ENCODE data around the gene TFAP2D.

TFAP2D gene

DNA sequence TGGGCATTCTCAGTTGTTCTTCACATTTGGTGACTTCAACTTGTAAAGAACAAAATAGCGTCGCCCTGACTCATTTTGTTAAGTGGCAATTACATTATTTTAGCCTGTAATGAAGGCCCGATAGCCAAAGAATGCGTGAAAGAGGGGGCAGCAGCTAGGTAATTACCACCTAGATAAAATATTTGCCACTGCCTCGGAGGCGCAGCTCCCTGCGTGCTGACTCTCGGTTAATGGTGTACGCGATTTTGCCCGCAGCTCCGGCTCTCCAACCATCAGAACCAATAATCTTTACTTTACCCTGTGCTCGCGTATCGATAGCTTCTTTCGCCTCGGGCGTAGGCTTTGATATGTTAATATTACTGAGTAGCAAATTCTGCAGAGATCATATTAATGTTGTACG is 8.7 kb downstream of the TFAP2D start:
- no peak for DNase-seq

- DNase-seq, result no peak
These were observed 9.7 kb downstream of the TFAP2D start for GRCh38 chr6:50722829-50723554.

GRCh38 chr6:50724381-50725124 is 11.2 kb downstream of the TFAP2D start:
- peak; percentile 91 for DNase-seq

DNA sequence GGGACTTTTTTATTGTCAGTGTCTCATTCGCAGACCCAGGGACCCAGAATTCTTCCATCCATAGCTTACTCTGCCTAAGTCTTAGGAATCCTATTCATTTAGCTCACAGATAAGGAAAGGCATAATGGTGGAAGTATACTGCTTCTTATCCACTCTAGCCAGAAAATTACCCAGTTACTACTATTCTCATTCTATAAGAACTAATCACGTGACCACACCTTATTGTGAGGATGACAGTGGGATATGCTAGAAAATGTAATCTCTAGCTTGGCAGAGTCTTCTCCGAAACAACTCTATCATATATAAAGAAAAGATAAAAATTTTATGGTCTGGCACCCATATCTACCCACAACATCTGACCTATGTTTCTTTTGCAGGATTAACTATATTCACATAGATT is 21.2 kb downstream of the TFAP2D start:
- DNase-seq, result no peak

DNA sequence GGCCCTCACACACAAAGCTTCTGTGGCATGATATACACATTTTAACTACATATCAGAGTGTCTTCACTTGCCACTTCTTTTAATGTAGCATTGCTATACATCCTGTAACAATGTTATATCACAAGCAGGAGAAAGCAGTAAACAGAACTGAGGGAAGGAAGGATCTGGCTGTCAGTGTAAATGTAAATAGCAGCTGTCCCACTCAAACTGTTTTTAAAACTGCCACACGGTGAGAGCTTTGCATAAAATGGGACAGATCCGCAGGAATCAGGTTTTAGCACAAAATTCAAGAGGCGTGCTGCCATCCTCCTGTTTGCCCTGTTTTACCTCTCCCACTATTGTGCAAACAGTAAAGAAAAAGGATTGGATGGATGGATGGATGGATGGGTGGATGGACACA is 28.8 kb downstream of the TFAP2D start:
- DNase-seq, result no peak

DNA sequence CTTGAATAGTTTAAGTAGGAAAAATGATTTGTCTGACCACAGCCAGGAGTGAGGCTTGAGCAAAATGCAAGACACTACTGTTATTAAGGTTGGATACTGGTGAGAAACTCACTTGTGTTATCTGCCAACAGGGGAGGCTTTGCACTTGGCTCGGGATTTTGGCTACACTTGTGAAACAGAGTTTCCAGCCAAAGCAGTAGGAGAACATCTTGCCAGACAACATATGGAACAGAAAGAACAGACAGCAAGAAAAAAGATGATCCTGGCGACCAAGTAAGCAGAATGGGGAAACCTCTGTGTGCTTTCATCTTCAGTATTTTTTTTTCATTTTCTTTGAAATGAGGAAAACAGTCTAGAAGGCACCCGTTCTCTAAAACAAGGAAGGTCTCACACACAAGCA is 31.6 kb downstream of the TFAP2D start:
- DNase-seq, result no peak

DNA sequence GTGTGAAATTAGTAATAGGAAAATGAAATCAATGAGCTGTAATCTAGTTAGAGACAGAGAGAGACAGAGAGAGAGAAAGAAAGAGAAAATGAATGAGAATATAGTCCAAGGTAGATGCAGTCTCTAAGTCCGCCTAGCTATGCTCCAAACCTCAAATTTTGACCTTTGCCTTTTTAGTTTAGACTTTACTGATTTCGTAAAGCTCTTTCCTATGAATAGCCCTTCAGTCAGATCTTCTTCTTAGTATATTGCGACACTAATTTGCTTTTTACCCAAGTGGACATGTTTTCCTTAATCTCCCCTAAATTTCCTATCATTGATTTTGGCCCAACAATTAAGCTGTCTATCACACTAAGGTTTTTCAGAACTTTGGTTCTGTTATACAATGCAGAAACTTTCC is 49.5 kb downstream of the TFAP2D start:
- DNase-seq, result no peak

GRCh38 chr6:50778696-50779095 is 65.4 kb downstream of the TFAP2D start:
- no peak for DNase-seq

GRCh38 chr6:50780382-50780781 is 67.1 kb downstream of the TFAP2D start:
- no peak for DNase-seq

DNA sequence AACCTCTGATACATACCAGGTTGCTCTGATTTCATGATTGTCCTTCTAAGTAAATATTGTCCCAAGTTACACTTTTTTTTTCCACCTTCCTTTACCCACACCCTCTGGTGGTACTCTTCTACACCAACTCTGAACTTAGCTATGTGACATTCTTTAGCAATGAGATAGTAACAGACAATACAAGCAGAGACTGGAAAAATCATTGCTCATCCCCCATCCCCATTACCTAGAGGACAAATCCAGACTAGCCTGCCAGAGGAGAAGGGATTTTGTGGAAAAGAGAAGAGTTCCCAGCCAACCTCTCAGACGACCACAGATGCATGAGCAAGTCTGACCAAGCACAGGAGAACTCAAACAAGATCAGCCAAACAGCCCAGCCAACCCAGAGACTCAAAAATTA is 72.6 kb downstream of the TFAP2D start:
- no peak for DNase-seq

- DNase-seq, result peak; percentile 61
These were observed 78.7 kb downstream of the TFAP2D start for GRCh38 chr6:50791900-50792508.

DNA sequence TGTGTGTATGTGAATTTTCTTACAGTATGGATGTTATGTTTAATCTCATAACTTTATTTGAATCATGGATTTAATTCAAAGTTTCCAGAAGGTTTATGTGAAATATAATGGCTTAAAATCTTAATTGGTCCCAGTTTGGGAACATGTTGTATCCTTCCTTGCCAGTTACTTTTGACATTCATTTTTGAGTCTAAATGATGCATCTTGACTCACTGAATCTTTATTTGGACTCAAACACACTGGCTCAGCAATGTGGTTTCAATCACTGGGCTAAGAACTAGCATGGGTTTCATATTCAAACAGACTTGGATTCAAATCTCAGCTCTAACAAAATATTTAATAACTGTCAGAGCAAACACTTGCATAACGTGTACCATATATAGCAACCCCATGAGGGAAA is 79.4 kb downstream of the TFAP2D start:
- no peak for DNase-seq

- no peak for DNase-seq
These were observed 82.2 kb downstream of the TFAP2D start for GRCh38 chr6:50795574-50795973.

DNA sequence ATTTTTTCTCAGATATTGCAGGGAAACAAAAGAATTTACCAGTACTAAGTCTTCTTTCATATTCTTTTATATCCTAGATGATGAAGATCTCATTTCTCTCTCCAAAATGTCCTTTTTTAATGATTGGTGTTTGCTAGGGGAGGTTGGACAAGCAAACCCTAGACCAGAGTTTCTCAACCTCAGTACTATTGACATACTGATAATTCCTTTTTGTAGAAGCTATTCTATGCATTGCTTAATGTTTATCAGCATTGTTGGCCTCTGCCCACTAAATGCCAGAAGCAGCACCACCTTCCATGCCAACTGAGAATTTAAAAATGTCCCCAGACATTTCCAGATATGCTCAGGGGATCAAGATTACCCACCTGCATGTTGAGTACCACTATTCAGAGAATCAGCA is 91.0 kb downstream of the TFAP2D start:
- no peak for DNase-seq

GRCh38 chr6:50807035-50807434 is 93.7 kb downstream of the TFAP2D start:
- DNase-seq, result no peak

GRCh38 chr6:50815436-50816114 is 102.2 kb downstream of the TFAP2D start:
- DNase-seq, result no peak

- DNase-seq, result peak; percentile 37
These were observed 102.9 kb downstream of the TFAP2D start for GRCh38 chr6:50816115-50816675.

GRCh38 chr6:50816947-50817645 is 103.8 kb downstream of the TFAP2D start:
- no peak for DNase-seq

GRCh38 chr6:50817646-50817950 is 104.3 kb downstream of the TFAP2D start:
- no peak for DNase-seq

- DNase-seq, result no peak
These were observed 104.7 kb downstream of the TFAP2D start for GRCh38 chr6:50818020-50818419.

DNA sequence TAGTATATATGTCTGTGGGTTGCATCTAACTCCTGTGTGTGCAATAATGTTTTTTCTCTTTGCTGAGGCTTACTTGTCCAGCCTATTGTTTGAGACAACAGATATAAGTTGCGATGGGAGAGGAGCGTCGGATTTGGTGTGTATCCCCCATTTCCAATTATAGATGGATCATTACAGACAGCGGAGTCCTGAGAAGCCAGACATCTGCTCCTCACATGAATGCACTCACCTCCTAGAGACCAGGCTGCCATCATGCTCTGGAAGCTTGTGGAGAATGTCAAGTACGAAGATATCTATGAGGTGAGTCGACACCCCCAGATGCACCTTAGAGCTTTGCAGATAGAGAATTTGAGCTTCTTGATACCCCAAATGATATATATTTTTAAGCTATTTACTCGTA is 105.3 kb downstream of the TFAP2D start, which contains the start of gene TFAP2B:
TSS of gene TFAP2B (plus strand) at position 199 of the 400 bp plus-strand sequence. CDS start at position 220, 21 bp downstream.
- no peak for DNase-seq

- DNase-seq, result no peak
These were observed 106.2 kb downstream of the TFAP2D start for GRCh38 chr6:50819466-50819903.

All from NCI-H510A treated with DMSO at 0.1 percent for 48 hours (cell line).